Measurements from ENCODE around the gene HLA-DMB. TPM values are rescaled to one million over a fixed set of nuclear protein-coding genes. Genes with fewer than 3 reads are reported as not detected.

Gene HLA-DMB
- 0.97 and 2.3 TPM in 2 replicates for total RNA-seq

DNA sequence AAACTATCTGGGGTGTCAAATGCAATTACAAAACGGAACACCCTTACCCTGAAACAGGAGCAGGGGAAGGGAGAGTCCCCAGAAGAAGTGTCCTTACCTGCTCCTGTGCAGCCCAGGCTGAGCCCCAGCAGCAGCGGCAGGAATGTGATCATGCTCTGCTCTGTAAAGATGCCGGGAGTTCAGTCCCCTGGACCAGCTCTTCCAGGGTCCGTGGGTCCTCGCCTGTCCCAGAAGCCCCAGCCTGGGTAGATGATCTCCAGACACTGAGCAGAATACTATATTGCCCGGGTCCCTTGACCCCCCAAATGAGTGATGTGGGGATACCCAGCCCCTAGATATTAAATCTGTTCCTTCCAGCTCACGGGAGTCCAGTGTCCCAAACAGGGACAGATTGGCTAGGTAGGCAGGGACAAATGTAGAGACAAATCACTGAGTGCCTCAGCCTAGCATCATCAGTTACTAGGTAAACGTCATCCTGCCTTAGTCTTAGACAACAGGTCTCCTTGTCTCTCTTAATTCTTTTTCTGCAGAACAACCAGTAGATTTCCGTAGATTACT, at the start of gene HLA-DMB:
HLA-DMB (minus strand) TSS at position 373 of the 558 bp plus-strand sequence; CDS start at position 152, 221 bp downstream.

DNA sequence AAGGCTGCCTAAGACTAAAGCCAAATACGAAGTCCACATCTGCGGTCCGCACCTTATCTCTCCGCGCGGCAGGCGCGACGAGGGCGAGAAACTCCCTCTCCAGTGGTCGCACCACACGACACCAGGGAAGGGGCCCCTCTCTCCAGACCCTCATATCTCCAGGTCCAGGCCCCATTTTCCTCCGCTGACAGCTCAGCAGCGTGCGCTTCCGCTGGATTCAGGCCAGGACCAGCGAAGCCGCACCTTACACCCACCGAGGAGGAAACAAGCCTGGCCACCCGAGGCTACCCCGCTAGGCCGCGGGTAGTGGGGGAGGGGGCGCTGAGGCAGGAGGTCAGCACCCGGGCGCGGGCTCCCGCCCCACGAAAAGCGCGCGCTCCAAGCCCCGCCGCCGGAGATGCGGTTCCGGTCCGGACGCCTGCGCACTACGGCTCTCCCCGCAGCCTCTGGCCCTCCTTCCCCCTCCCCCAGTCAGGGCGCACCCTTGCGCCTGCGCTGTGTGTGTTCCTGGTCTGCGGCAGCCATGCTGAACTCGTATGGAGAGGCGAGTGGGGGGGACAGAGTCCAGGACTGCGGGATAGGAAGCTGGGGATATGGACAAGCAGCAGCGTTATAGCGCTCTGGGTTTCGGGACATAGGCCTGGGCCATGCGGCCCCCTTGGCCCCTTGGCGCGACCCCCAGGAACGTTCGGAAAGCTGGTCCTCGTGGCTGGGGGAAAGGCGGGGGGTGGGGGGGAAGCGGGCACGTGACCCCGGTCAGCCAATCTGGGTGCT, 27.5 kb upstream of the HLA-DMB start, which contains the start of gene BRD2:
BRD2 (plus strand) TSS at position 502 of the 774 bp plus-strand sequence. CDS start 4,305 bp downstream, outside the sequence.

DNA sequence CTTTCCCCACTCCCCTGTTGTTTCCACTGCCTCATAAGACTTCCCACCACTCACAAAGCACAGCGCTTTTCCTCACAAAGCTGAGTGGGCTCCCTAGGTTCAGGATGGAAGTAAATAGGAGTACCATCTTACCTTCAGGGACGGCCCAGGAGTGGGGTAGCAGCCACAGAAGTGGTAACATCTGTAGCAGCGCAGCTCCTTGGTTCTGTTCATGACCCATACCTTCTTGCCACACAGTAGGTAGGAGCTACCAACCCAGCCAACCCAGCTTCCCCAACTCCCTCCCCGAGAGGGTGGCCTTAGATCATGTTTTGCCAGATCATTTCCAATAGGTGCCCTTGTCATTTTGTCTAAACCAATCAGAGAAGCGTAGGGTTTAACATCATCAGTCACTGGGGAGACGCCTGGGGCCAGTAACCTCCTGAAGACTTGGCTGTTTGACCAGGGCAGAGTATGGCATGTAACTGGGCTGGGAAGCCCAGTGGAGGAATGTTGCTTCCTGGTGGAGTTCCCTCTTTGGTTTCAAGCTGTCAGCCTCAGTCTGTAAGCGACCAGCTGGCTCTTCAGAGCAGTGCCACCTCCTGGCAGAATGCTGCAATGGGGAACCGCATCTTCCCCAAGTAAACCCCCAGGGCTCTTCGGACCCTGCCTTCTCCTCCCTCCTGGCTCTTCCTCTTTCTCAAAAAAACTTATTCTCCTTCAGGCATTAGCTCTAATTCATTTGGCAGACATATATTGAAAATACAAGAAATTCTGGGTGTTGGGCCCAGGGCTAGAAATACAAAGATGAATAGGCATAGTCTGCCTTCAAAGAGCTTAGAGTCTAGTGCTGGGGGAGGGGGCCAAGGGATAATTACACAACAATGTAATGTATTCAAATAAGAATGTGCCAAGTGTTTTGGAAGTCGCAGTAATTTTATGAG, 12.2 kb upstream of the HLA-DMB start, which contains the start of gene HLA-DMA:
HLA-DMA (minus strand) TSS at position 281 of the 923 bp plus-strand sequence; CDS start at position 220, 61 bp downstream.

Other genes with a start within 250 kb of the HLA-DMB start
- not detected in 2 replicates for gene HLA-DQA2, start 199.6 kb downstream of the HLA-DMB start, total RNA-seq
- gene HLA-DQB2, start 177.5 kb downstream of the HLA-DMB start, total RNA-seq = not detected in 2 replicates
- not detected in 2 replicates for gene HLA-DOB, start 124.0 kb downstream of the HLA-DMB start, total RNA-seq
- gene TAP2, start 102.3 kb downstream of the HLA-DMB start, total RNA-seq = 5.8 and 25.1 TPM in 2 replicates
- gene PSMB8, start 97.0 kb downstream of the HLA-DMB start, total RNA-seq = 34.1 and 117 TPM in 2 replicates
- gene TAP1, start 87.3 kb downstream of the HLA-DMB start, total RNA-seq = 26.0 and 112 TPM in 2 replicates
- 8.8 and 89.1 TPM in 2 replicates for gene PSMB9, start 86.8 kb downstream of the HLA-DMB start, total RNA-seq
- 0.32 and 2.1 TPM in 2 replicates for gene HLA-DMA, start 12.1 kb upstream of the HLA-DMB start, total RNA-seq
- gene BRD2, start 27.6 kb upstream of the HLA-DMB start, total RNA-seq = 41.9 and 69.0 TPM in 2 replicates
- under 0.01 TPM in 1 of 2 replicates, not detected in the other for gene HLA-DOA, start 68.6 kb upstream of the HLA-DMB start, total RNA-seq
- gene HLA-DPA1, start 132.6 kb upstream of the HLA-DMB start, total RNA-seq = 0.65 and 3.6 TPM in 2 replicates
- 20.1 and 23.1 TPM in 2 replicates for gene HLA-DPB1, start 135.0 kb upstream of the HLA-DMB start, total RNA-seq

Measured in epithelial cell of umbilical artery (primary cell).